HL-60 (cell line): ENCODE data around the gene CKLF.
A peak's percentile ranks its signal among the peaks of the same experiment; 100 is the strongest.

Source experiments
- GABPA ChIP-seq: IDR thresholded peaks from 2 replicates; pipeline ENCODE4 v1.6.1; 2012; ENCODE audit warnings: low read depth
- POLR2AphosphoS5 ChIP-seq: IDR thresholded peaks from 2 replicates; pipeline ENCODE4 v1.6.1; 2012; ENCODE audit warnings: low read depth
- SPI1 ChIP-seq: IDR thresholded peaks from 2 replicates; pipeline ENCODE4 v1.6.1; 2012; ENCODE audit warnings: low read depth, mild to moderate bottlenecking, borderline replicate concordance
- TF ChIP-seq, protein P1 (sequence below): IDR thresholded peaks from one replicate; pipeline ENCODE4 v1.5.1; 2011; ENCODE audit warnings: low read length, control low read depth, inconsistent platforms; ENCODE audit not compliant: insufficient read depth
- TF ChIP-seq, protein P2 (sequence below): IDR thresholded peaks from 2 replicates; pipeline ENCODE4 v1.6.1; 2012; ENCODE audit warnings: low read depth; ENCODE audit not compliant: insufficient replicate concordance

DNA sequence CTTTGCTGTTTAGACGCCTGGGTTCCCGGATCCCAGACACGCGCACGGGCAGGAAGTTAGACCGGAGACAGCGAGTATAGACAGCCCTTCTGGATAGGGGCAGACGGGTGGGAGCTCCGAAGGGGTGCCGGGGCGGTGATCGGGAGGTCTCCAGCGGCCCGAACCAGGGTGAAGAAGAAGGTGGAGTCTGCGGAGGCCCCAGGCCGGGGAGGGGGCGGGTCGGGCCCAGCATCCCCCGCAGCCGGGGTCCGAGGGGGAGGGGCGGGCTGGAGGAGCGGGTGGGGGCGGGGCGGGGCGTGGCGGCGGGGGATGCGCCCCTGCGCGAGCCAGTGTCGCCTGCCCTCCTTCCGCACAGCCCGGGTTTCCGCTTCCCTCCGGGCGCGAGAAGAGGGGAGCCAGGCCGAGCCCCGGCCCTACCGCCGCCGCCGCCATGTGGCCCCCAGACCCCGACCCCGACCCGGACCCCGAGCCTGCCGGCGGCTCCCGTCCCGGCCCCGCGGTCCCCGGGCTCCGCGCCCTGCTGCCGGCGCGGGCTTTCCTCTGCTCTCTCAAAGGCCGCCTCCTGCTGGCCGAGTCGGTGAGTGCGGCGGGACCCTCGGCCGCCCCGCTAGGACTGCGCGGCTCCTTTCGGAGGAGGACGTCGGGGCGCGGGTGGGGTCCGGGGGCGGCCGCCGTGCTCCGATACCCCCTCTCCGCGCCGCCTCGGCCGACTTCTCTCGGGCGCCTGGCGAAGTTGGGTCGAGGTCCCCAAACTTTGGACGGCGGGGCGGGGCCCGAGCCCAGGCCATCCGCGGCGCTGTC is 52.2 kb downstream of the CKLF start, which contains the start of gene CMTM3:
- TF ChIP-seq, protein P1, sequence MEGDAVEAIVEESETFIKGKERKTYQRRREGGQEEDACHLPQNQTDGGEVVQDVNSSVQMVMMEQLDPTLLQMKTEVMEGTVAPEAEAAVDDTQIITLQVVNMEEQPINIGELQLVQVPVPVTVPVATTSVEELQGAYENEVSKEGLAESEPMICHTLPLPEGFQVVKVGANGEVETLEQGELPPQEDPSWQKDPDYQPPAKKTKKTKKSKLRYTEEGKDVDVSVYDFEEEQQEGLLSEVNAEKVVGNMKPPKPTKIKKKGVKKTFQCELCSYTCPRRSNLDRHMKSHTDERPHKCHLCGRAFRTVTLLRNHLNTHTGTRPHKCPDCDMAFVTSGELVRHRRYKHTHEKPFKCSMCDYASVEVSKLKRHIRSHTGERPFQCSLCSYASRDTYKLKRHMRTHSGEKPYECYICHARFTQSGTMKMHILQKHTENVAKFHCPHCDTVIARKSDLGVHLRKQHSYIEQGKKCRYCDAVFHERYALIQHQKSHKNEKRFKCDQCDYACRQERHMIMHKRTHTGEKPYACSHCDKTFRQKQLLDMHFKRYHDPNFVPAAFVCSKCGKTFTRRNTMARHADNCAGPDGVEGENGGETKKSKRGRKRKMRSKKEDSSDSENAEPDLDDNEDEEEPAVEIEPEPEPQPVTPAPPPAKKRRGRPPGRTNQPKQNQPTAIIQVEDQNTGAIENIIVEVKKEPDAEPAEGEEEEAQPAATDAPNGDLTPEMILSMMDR = no peak
- TF ChIP-seq, protein P2, sequence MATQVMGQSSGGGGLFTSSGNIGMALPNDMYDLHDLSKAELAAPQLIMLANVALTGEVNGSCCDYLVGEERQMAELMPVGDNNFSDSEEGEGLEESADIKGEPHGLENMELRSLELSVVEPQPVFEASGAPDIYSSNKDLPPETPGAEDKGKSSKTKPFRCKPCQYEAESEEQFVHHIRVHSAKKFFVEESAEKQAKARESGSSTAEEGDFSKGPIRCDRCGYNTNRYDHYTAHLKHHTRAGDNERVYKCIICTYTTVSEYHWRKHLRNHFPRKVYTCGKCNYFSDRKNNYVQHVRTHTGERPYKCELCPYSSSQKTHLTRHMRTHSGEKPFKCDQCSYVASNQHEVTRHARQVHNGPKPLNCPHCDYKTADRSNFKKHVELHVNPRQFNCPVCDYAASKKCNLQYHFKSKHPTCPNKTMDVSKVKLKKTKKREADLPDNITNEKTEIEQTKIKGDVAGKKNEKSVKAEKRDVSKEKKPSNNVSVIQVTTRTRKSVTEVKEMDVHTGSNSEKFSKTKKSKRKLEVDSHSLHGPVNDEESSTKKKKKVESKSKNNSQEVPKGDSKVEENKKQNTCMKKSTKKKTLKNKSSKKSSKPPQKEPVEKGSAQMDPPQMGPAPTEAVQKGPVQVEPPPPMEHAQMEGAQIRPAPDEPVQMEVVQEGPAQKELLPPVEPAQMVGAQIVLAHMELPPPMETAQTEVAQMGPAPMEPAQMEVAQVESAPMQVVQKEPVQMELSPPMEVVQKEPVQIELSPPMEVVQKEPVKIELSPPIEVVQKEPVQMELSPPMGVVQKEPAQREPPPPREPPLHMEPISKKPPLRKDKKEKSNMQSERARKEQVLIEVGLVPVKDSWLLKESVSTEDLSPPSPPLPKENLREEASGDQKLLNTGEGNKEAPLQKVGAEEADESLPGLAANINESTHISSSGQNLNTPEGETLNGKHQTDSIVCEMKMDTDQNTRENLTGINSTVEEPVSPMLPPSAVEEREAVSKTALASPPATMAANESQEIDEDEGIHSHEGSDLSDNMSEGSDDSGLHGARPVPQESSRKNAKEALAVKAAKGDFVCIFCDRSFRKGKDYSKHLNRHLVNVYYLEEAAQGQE = peak; percentile 10
- peak; percentile 49 for TF ChIP-seq GABPA
- TF ChIP-seq POLR2AphosphoS5 = no peak; the same call in 1 of the 2 replicates
- TF ChIP-seq SPI1 = no peak
